GM19438 (cell line): Measurements from ENCODE around the gene CYP2U1.
A peak's percentile ranks its signal among the peaks of the same experiment; 100 is the strongest.
"Not testable (repeated sequence)": the region's sequence is repeated elsewhere in the genome, so short reads cannot be mapped to it uniquely, and the experiment has no call there.

ENCODE experiments used
- ATAC-seq: cut with Tn5 transposase; IDR thresholded peaks from one replicate; pipeline ENCODE4 v1.9.1; 2021; ENCODE audit warnings: low read depth; ENCODE audit not compliant: unreplicated experiment

Gene CYP2U1

DNA sequence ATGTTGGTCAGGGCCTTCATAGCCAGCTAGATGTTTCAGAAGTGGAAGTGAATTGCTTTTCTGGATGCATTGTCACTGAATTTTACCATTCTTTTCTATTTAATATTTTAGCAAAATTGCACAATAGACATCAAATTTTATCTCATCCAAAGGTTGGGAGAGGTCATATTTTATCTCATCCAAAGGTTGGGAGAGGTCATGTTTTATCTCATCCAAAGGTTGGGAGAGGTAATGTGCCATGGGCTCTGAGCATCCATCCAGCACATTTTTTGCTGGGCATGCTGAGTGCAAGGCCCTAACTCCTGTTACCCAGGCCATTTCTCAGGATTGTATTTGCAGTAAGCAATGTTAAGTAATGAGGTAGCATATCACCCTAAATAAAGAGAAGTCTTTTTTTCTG, 14.7 kb upstream of the CYP2U1 start:
- ATAC-seq, result no peak

DNA sequence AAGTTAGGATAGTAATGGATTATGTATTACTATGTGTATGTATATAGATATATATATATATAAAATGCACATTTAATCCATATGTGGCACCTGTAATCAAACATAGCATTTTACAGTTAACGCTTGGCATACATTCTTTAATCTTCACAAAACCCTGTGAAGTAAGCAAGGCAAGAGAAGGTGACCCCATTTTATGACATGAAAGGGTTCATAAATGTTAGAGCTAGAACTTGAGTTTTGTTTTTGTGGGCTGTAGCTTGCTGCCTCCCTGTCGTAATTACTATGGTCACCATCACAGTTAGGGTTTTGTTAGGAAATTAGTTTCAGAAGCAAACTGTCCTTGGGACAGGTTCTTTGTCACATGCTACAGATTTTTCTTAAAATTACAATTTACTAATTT, 13.8 kb upstream of the CYP2U1 start:
- no peak for ATAC-seq

DNA sequence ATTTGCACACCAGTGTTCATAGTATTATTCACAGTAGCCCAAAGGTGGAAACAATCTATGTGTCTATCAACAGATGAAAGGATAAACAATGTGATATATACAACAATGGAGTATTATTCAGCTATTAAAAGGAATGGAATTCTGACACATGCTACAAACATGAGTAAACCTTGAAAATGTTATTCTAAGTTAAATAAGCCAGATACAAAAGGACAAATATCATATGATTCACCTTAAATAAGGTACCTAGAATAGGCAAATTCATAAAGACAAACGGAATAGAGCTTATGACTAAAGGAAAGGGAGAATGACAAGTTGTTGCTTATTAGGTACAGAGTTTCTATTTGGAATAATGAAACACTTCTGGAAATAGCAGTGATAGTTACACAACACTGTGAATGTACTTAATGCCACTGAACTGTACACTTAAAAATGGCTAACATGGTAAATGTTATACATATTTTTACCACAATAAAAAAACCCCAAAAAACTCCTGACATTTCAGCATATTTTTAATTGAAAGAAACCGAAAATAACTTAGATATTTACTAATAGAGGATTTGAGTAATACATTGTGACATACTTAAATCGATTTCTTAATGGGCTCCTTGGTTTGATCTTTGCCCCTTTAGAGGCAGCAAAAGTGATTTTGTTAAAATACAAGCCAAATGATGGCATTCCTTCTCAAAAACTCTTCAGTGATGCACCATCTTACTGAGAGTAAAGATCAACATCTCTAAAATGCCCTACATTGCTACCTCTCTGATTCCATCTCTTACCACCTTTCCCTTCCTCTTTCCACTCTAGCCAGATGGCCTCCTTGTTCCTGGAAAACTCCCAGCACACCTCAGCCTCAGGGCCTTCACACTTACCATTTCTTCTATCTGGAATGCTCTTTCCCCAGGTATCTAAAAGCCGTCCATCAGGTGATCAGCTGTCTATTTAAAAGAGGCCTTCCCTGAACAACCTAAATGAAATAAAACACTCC, 8.6 kb upstream of the CYP2U1 start:
- no peak for ATAC-seq

DNA sequence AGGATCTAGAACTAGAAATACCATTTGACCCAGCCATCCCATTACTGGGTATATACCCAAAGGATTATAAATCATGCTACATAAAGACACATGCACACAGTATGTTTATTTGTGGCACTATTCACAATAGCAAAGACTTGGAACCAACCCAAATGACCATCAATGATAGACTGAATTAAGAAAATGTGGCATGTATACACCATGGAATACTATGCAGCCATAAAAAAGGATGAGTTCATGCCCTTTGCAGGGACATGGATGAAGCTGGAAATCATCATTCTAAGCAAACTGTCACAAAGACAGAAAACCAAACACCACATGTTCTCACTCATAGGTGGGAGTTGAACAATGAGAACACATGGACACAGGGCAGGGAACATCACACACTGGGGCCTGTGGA, 5.6 kb upstream of the CYP2U1 start:
- not testable (repeated sequence) for ATAC-seq

DNA sequence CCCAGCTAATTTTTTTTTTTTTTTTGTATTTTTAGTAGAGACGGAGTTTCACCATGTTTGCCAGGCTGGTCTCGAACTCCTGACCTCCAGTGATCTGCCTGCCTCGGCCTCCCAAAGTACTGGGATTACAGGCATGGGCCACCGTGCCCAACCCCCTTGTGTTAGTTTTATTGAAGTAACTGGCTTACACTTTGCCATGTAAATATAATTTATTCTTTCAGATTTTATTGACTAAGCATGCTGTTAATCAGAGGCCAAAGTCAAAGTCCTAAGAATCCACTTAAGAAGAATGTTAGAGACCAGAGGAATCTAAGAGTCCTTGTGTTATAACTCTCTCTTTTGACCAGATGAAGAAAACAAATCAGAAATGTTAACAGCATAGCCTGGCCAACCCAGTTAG, 4.5 kb upstream of the CYP2U1 start:
- ATAC-seq, result not testable (repeated sequence)

DNA sequence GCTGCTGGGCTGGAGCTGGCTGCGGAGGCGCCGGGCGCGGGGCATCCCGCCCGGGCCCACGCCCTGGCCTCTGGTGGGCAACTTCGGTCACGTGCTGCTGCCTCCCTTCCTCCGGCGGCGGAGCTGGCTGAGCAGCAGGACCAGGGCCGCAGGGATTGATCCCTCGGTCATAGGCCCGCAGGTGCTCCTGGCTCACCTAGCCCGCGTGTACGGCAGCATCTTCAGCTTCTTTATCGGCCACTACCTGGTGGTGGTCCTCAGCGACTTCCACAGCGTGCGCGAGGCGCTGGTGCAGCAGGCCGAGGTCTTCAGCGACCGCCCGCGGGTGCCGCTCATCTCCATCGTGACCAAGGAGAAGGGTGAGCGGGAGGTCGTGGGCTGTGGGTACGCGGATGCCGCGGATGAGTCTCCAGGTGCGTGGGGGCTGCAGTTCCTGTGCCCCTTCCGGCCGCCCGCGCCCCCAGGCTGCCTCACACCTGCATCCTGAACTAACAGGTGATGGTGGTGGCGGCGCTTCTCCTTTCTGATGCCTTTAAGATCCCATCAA, 499 bp downstream of the CYP2U1 start:
- ATAC-seq, result peak; percentile 31

DNA sequence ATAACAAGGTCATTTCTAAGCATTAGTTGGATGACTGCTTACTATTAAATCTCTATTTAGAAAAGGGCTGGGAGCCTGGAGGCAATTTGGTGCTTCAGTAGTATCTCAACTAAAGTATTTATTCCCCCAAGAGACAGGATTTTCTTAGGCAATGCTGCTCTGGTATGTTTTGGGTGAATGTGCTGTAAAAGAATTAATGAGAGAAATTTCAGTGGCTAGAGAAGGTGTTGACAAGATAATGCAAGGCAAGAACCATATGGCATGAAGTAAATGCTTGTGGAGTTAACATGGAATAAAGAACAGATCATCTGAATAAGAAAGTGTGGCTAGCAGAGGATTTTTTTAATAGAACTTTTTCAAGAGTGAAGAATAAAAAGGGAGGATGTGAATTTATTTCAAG, 3.9 kb downstream of the CYP2U1 start:
- no peak for ATAC-seq

DNA sequence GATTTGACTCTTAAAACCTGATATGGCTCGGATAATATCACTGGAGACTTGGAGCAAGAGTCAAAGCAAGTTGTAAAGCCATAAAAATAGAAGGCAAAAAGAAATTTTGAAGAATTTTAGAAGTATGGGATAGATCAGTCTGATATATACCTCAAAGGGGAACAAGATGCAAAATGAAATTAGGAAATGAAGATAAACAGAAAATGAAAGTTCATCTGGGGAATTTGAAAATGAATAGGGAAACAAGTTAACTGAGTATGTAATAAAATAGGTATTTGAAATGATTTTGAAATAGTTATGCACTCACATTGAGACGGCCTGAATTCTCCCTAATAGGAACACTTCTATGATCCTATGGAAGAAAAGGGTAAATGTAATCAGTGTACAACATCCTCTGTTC, 5.7 kb downstream of the CYP2U1 start:
- no peak for ATAC-seq

DNA sequence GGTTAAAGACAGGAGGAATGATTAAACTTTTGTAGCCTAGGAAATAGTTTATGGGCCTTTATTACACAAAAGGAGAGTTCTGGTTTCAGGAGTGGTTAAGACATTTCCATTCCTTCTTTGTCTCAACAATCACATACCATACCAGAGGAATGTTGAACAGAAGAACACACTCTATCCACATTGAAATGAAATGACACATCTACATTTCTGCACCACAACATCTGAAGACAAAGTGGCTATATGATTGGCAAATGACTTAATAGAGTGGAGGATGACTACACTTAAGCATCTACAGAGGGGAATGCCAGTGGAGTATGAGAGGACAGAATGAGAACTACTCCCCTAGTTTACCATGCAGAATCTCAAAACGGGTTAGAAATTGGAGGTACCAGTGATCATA, 8.0 kb downstream of the CYP2U1 start:
- no peak for ATAC-seq

DNA sequence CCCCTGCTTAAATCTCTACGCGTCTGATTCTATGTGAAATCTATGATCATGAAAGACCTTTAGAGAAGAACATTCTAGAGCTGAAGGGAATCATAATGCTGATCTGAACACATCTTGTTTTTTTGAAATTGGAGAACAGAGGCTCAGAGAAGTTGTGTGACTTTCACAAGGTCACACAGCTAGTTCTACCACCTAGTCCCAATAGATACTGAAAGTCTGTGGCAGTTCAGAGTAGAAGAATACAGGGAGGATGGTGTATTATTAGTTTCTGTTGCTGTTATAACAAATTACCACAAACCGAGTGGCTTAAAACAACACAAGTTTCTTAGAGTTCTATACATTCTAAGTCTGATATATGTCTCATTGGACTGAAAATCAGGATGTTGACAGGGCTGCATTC, 14.5 kb downstream of the CYP2U1 start:
- no peak for ATAC-seq

DNA sequence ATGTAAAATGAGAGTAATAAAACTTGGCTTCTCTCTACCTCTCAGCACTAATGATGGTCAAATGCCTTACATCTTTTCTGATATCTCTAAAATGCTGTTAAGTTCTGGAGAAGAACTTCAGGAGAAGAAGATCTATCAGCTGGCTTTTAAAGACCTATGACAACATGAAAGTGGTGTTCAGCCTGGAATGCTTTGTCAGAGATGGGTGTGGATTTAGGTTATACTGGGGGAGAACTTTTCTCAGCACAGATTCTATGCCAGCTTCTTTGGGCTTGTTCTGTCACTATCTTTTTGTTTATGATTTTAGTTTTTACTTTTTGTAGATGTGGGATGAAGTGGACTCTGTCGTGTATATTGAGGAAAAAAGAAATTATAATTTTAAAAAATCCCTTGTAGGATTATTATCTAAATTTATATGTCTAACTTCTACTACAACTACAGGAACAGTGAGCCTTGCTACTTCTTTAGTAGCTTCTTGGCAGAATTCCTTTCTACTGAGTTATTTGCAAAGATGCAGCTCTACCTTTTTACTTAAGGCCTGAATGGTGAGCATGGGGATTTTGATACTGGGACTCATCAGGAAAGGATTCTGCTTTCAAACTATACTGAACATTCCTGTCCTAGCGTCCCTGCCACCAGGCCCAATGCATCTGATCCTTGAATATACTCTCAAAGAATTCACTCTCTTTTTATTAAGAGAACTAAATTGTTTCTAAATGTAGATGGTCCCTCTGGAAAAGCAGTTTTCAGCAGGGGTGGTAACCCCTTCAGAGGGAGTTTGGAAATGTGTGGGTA, 19.6 kb downstream of the CYP2U1 start:
- no peak for ATAC-seq

DNA sequence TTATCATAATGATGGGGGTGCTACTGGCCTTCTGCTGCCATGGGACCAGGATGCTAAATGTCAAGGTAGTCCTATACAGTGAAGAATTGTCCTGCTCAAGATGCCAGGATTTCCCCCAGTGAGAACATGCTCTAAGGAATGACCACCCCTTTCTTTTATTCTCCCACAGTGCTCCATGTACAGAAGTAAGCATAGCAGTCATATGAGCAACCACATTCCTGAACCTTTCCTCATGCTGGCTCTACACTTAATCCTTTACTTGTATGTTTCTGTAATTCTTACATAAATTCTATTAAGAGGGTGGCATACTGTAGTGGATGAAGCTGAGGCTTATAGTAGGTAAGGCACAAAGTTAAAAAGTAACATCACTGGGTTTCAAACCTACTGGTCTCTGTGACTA, 20.2 kb downstream of the CYP2U1 start:
- no peak for ATAC-seq

DNA sequence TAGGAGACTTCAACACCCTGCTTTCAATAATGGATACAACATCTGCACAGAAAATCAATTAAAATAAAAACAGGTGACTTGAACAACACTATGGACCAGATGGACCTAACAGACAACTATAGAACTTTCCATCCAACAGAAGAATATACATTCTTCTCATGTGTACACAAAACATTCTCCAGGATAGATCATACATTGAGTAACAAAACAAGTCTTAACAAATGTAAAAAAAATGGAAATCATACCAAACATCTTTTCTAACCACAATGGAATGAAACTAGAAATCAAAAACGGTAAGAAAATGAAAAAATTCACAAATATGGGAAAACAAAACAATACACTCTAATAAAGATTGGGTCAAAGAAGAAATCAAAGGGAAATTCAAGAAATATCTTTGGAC, 24.7 kb downstream of the CYP2U1 start:
- no peak for ATAC-seq

DNA sequence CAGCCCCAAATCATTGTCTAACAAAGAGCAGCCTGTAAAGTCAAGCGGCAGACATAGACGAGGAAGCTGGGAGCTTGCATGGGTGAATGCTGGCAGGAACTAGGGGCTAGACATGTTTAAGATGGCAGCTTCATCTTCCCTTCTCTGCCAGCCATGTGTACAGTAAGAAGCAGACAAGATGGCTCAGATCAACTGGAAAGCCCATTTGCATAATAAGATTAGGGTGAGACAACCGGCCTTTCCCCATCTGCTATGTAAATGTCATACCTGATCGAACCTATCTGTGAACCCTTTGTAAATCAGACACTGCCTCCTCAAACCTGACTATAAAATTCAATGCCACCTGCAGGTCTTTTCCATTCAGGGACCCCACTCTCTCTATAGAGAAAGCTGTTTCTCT, 35.6 kb downstream of the CYP2U1 start:
- ATAC-seq, result no peak

DNA sequence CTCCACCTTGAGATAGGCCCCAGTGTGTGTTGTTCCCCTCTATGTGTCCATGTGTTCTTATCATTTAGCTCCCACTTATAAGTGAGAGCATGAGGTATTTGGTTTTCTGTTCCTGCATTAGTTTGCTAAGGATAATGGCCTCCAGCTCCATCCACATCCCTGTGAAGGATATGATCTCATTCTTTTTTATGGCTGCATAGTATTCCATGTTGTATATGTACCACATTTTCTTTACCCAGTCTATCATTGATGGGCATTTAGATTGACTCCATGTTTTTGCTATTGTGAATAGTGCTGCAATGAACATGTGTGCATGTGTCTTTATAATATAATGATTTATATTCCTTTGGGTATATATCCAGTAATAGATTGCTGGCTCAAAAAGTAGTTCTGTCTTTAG, 36.2 kb downstream of the CYP2U1 start:
- ATAC-seq, result not testable (repeated sequence)

DNA sequence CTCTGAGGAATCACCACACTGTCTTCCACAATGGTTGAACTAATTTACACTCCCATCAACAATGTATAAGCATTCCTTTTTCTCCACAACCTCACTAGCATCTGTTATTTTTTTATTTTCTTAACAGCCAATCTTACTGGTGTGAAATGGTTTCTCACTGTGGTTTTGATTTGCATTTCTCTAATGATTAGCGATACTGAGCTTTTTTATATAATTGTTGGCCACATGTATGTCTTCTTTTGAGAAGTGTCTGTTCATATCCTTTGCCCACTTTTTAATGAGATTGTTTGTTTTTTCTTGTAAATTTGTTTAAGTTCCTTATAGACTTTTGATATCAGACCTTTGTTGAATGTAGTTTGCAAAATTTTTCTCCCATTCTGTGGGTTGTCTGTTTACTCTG, 36.6 kb downstream of the CYP2U1 start:
- not testable (repeated sequence) for ATAC-seq

DNA sequence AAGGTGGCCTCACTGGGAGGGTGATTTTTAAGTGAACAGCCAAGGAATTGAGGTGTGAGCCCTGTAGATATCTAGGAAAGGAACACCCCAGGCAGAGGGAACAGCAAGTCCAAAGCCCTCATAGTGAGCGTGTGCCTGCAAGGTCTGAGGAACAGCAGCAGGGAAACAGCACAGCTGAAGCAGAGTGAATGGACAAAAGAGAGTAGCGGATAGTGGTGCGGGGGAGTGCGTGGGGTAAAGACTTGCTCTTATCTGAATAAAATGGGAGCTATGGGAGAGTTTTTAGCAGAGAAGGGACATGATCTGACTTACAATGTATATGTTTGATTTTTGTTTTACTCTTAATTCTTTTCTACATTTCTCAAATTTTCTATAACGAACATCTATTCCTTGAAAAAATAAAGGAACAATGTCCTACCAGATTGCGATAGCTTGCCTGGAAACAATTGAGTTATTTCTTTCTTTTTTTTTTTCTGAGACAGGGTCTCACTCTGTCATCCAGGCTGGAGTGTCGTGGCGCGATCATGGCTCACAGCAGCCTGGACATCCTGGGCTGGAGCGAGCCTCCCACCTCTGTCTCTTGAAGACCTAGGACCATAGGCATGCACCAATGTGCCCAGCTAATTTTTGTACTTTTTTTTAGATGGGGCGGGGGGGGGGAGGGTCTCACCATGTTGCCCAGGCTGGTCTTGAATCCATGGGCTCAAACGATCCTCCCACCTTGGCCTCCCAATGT, 38.9 kb downstream of the CYP2U1 start:
- ATAC-seq, result no peak

DNA sequence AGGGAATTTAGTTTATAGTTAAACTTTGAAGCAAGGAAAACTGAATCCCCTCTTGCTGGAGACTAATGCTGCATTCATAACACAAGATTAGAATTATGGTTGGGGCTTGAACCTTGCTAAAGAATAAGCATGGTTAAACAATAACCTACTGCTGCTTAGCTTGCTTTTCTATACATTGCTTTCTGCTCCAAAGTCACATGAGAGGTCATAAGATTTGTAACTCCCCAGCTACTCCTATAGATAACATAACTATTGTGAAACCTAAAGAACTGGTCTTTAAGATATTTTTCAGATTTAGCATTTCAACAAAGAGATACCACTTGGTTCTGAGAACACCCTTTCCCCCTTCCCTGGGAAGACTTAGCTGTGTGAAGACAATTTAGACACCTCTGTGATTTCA, 41.3 kb downstream of the CYP2U1 start:
- no peak for ATAC-seq

DNA sequence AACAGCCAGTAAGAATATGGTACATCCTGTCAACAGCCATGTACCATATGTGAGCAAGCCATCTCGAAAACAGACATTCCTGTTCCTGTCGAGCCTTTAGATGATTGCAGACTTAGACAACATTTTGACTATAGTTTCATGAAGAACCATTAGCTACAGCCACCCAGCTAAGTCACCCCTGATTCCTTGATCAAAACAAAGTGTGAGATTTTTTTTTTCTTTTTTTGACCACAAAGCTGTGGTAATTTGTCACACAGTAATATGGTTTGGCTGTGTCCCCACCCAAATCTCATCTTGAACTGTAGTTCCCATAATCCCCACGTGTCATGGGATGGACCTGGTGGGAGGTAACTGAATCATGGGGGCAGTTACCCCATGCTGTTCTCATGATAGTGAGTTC, 43.2 kb downstream of the CYP2U1 start:
- no peak for ATAC-seq

DNA sequence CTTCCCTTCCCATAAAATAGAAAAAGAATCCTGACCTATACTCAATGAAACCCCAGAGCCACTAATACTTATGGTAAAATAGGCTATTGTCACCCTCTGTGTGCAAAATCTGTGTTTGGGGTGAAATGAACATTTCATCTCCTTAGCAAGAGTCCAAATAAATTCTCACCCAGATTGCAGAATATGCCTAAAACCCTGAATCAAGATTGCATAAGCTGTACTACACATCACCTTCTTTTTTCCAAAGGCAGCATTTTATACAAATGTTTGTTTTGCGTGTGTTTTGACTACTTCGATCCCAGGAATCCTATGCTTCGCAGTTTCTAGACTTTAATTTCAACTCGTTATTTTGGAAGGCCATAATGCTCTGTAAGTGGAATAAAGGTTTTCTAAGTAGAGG, 46.1 kb downstream of the CYP2U1 start:
- no peak for ATAC-seq
